Stimulated activated effector memory CD8-positive, alpha-beta T cell treated with anti-CD3 and anti-CD28 coated beads, Interleukin-12 subunit alpha, Interleukin-12 subunit beta, amount 100 ng/mL, for 72 hours (primary cell): ENCODE results near the gene PLCB1.

ENCODE experiments used
- ATAC-seq: fragments of 150-1000 bp; cut with Tn5 transposase; 2 replicates; pipeline ENCODE4 v1.10.0; 2021
- DNase-seq, 2 donors: peaks; one replicate each; pipeline ENCODE4 v3.0.0; 2021 to 2022; ENCODE audit warnings: low spot score in 2 of 2
- H3K27ac Mint-ChIP-seq: one replicate; pipeline ENCODE4 v1.8.0; 2022; ENCODE audit warnings: mild to moderate bottlenecking, mixed read lengths
- H3K36me3 Mint-ChIP-seq: one replicate; pipeline ENCODE4 v1.8.0; 2022; ENCODE audit warnings: mild to moderate bottlenecking, mixed read lengths
- H3K4me1 Mint-ChIP-seq: one replicate; pipeline ENCODE4 v1.8.0; 2022; ENCODE audit warnings: mixed read lengths
- H3K4me3 Mint-ChIP-seq: one replicate; pipeline ENCODE4 v1.8.0; 2022; ENCODE audit warnings: mild to moderate bottlenecking, mixed read lengths
- H3K9me3 Mint-ChIP-seq: one replicate; pipeline ENCODE4 v1.8.0; 2022; ENCODE audit warnings: mixed read lengths

Gene PLCB1

DNA sequence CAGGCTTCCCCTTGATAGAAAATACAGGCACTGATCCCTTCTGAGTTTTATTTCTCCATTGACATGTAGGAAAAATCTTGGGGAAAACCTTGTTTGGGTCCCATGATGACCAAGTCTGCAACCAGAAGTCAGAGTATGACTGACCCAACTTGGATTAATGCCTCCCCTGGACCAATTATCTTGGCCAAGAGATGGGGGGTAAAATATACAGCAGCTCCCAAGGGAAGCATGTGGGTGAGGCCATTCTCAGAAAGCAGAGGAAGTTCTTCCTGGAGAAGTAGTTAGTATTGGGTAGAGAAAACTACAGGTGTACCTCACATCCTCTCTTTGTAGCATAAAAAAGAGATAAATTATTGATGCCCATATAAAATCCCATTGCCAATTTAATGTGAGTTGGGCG, 651.7 kb downstream of the PLCB1 start:
- Mint-ChIP-seq H3K4me3 (no peak overlapping the region), H3K27ac (no peak overlapping the region), H3K4me1 (no peaks in the 10 kb centered on the region), H3K36me3 (no peaks in the 10 kb centered on the region), H3K9me3 (peaks cover 3% of the 10 kb centered on the region)
- no peak for DNase-seq
- ATAC-seq = no peak

DNA sequence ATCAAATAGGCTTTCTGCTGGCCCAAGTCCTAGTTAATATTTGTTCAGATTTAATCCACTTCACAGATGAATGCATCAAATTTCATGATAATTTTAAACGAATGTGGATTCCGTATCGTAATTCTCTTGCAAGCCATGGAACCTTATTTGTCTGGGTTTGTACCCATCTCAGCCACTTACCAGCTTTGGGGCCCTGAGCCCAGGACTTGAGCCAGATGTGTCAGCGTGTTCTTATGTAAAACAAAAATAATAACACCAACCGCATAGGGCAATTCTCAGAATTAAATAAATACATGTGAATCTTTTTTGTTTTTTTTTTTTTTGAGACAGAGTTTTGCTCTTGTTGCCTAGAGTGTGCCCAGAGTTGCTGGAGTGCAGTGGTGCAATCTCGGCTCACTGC, 654.3 kb downstream of the PLCB1 start:
- Mint-ChIP-seq H3K4me3 (no peak overlapping the region), H3K36me3 (no peaks in the 10 kb centered on the region), H3K4me1 (no peaks in the 10 kb centered on the region), H3K27ac (no peak overlapping the region), H3K9me3 (no peaks in the 10 kb centered on the region)
- DNase-seq (no peak), ATAC-seq (no peak)

DNA sequence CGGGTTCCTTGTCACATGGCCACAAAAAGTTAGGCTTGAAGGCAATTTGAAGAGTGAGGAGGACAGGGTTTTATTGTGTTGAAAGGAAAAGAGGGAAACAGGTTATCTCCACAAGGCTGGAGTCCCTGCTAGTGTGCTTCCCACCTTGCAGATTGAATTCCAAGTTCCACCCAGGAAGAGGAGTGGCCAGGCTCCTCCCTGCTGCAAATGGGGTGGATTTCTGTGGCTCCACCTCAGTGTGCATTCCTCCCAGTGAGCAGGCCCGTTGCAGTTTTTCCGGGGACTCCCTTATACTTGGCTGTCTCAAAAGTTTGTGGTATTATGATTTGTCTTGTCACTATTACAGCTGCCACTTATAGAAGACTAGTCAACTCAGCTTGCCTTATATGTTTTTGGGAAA, 655.0 kb downstream of the PLCB1 start:
- H3K4me1 Mint-ChIP-seq = no peaks in the 10 kb centered on the region
- no peak overlapping the region for H3K4me3 Mint-ChIP-seq
- no peak for DNase-seq
- ATAC-seq = no peak
- peak overlapping the region; percentile 52 for H3K27ac Mint-ChIP-seq
- H3K9me3 Mint-ChIP-seq = no peaks in the 10 kb centered on the region
- H3K36me3 Mint-ChIP-seq = no peaks in the 10 kb centered on the region

DNA sequence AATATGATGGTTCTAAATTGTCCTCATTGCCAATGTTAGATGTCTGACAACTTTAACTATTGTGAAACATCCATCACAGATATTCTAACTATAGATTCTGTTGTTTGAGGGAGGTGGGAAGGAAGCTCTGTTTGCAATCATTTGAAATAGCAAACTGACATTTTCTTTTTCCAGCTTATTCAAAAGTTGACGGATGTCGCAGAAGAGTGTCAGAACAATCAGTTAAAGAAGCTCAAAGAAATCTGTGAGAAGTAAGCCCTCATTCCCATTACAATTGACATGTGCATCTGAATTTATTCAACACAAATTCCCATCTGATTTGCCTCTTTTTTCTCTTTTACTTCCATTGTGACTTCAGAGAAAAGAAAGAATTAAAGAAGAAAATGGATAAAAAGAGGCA, 656.2 kb downstream of the PLCB1 start:
- Mint-ChIP-seq H3K9me3 (no peaks in the 10 kb centered on the region), H3K27ac (no peak overlapping the region), H3K4me1 (peaks cover 6% of the 10 kb centered on the region), H3K4me3 (no peak overlapping the region), H3K36me3 (peaks cover 10% of the 10 kb centered on the region)
- DNase-seq (no peak), ATAC-seq (no peak)

DNA sequence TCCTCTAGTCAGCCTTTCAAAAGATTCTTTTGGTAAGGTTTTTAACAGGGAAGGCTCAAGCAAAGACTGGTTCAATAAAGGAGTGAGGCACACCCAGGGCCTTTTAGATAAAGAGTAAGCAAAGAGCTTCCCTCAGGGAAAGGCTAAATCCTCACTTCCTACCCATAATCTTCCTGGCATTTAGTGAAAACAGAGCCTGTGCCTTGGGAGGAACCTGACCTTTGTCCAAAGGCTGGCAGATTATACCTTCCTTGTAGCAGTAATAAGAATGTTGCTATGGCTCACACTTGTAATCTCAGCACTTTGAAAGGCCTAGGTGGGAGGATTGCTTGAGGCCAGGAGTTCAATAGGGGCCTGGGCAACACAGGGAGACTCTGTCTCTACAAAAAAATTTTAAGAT, 656.8 kb downstream of the PLCB1 start:
- Mint-ChIP-seq H3K36me3 (peaks cover 13% of the 10 kb centered on the region), H3K9me3 (no peaks in the 10 kb centered on the region), H3K4me1 (peaks cover 7% of the 10 kb centered on the region), H3K27ac (peak overlapping the region; percentile 19), H3K4me3 (no peak overlapping the region)
- DNase-seq (no peak), ATAC-seq (no peak)

DNA sequence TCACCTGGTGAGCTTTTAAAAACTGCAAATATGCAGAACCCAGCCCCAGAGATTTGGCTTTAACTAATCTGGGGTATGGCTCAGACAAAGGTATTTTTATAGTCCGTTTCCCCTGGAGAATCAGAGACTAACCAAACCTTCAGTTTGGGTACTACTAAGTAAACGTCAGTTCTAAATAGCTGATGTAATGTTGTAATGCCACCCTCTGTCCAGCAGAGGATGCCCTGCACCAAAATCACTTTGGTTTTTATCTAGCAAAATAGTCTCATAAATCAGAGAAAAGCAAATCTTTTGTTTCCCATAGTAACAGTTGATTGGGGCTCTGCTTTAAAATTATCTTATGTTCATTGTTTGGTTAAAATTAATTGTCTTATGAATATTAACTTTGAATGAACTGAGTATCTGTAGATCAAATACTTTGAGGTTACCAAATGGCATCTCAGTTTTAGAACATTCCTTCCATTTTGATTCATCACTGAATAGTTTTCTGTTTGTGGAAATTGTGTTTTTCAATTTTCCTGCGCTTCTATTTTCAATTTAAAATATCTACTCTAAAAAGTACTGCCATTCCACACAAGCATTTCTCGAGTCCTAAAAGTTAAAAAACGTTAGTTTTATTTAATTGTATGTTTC, 658.5 kb downstream of the PLCB1 start:
- no peak overlapping the region for H3K4me3 Mint-ChIP-seq
- peaks cover 13% of the 10 kb centered on the region for H3K36me3 Mint-ChIP-seq
- ATAC-seq = peak; percentile 46
- H3K4me1 Mint-ChIP-seq = peaks cover 7% of the 10 kb centered on the region
- no peaks in the 10 kb centered on the region for H3K9me3 Mint-ChIP-seq
- no peak for DNase-seq
- H3K27ac Mint-ChIP-seq = no peak overlapping the region

DNA sequence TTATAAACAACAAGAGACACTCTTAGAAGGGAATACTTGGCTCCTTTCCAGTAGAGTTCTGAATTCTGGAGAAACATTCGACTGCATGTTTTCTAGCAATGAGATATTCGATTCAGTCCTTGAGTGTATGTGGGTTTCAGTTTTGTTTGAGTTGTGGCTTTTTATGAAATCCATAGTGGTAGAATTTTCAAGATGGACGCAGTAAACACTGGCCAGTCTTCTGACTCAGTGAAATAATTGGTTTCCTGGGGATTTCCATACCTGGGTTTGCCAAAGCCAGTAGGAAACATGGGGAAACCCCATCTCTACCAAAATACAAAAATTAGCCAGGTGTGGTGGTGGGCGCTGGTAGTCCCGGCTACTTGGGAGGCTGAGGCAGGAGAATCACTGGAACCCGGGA, 663.3 kb downstream of the PLCB1 start:
- peaks cover 7% of the 10 kb centered on the region for H3K4me1 Mint-ChIP-seq
- ATAC-seq (peak; percentile 86), DNase-seq (no peak)
- H3K9me3 Mint-ChIP-seq = no peaks in the 10 kb centered on the region
- H3K36me3 Mint-ChIP-seq = peaks cover 13% of the 10 kb centered on the region
- no peak overlapping the region for H3K4me3 Mint-ChIP-seq
- no peak overlapping the region for H3K27ac Mint-ChIP-seq

DNA sequence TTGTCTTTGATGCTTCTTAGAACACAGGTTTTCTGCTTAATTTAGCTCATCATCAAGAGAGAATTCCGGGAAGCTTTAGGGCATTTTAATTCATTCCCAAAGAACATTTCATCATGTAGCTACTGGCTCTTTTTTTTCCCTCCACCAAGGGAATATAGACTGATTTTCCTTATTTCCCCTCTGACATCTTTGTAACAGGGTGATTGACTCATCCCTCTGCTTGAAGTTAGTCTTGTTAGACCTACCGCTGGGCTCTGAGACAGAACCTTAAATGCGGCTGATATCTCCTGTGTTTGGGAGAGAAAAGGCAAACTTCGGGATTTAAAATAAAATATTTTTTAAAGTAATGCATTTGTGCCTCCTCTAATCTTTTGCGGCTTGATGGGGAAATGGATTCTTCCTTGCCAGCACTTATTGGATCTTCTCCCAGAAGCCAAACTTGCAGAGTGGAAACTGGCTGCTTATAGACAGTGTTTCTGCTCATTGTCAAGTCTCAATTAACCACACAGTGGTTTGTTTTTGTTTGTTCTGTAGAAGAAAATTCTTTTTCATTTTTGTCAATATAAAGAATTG, 664.1 kb downstream of the PLCB1 start:
- Mint-ChIP-seq H3K27ac (no peak overlapping the region), H3K9me3 (no peaks in the 10 kb centered on the region), H3K4me3 (no peak overlapping the region), H3K4me1 (peaks cover 7% of the 10 kb centered on the region), H3K36me3 (peaks cover 13% of the 10 kb centered on the region)
- no peak for ATAC-seq
- DNase-seq = no peak

DNA sequence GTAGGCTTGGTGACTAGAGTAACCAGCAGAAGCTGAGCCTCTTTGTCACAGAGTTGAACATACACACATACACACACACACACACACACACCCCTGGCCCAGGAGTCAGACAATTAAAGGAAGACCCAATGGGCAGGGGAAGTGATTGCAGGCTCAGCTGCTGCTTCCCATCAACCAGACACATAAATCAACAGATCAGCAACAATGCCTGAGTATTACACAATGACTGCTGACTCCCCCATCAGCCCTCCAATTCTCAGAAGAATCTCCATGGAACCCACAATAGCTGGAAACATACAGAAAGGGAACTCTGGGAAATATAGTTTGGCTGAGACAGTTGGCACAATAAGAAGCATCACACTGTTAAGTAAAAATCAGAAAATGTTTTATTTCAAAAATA, 666.4 kb downstream of the PLCB1 start:
- Mint-ChIP-seq H3K9me3 (peaks cover 4% of the 10 kb centered on the region), H3K36me3 (peaks cover 13% of the 10 kb centered on the region), H3K4me1 (peaks cover 7% of the 10 kb centered on the region), H3K27ac (no peak overlapping the region), H3K4me3 (no peak overlapping the region)
- no peak for DNase-seq
- no peak for ATAC-seq

DNA sequence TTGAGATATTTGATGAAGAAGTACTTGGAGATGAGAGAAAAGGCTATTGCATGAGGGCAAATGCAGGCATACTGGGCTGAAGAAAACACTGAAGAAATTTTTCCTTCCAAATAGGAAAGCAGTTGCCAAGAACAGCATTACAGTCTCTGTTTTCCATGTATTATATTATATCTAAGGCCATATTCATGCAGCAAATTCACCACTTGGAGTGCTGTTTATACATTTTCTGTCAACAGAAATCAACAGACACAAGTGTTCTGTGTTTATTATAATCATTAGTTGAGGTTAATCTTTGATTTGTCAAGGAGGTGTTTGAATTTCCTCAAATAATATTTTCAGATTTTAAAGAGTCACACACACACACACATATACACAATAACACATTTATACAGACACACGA, 668.0 kb downstream of the PLCB1 start:
- H3K27ac Mint-ChIP-seq = no peak overlapping the region
- no peak overlapping the region for H3K4me3 Mint-ChIP-seq
- peaks cover 4% of the 10 kb centered on the region for H3K9me3 Mint-ChIP-seq
- H3K36me3 Mint-ChIP-seq = peaks cover 12% of the 10 kb centered on the region
- ATAC-seq (no peak), DNase-seq (no peak)
- peaks cover 7% of the 10 kb centered on the region for H3K4me1 Mint-ChIP-seq

DNA sequence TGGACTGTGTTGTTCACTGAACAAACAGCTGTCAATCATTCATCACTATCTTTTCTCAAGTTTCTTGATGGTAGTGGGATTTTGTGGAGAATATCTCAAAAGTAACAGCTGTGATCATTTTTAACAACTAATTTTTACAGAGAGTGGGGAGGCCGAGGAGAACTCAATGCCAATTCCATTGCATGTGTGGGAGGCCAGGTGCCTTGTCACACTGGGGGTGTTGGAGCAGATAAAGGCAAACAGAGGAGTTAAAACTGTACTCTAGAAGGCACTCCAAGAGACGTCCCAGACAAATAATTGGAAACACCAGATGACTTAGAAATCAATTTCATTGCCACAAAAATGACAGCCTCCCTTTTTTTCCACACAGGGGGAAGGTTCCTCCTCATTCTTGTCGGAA, 669.6 kb downstream of the PLCB1 start:
- no peak overlapping the region for H3K27ac Mint-ChIP-seq
- peaks cover 12% of the 10 kb centered on the region for H3K36me3 Mint-ChIP-seq
- DNase-seq (no peak), ATAC-seq (no peak)
- H3K4me3 Mint-ChIP-seq = no peak overlapping the region
- H3K4me1 Mint-ChIP-seq = peaks cover 18% of the 10 kb centered on the region
- peaks cover 4% of the 10 kb centered on the region for H3K9me3 Mint-ChIP-seq

DNA sequence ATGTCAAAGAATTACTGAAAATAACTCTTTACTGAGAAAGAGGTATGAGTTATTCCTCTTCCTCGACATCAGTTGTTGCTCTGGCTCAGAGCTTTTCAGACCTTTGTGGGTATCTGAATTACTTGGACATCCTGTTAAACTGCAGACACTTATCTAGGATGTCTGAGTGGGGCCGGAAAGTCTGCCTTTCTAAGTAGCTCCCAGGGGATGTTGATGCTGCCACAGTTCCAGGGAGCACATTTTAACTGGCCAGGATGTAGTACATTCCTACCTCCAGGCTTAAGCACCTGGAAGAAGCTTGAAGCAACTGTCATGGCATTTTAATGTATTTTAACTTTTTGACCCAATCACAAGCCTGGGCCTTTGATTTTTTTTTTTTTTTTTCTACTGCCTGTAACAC, 671.0 kb downstream of the PLCB1 start:
- Mint-ChIP-seq H3K9me3 (peaks cover 4% of the 10 kb centered on the region), H3K4me1 (peaks cover 18% of the 10 kb centered on the region), H3K36me3 (peaks cover 12% of the 10 kb centered on the region), H3K4me3 (no peak overlapping the region), H3K27ac (no peak overlapping the region)
- DNase-seq (no peak), ATAC-seq (peak; percentile 39)

DNA sequence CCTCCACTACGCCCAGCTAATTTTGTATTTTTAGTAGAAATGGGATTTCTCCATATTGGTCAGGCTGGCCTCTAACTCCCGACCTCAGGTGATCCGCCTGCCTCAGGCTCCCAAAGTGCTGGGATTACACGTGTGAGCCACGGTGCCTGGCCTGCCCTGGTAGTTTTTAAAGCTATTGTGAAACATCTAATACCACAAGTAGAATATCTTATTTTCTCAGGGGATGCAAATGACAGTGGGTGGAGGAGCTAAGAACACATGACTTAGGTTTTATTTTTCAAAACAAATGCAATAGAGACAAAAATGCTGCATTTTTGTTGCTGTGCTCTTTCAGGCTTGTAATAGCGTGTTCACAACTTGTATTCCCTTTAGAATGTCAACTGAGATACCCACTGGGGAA, 671.9 kb downstream of the PLCB1 start:
- no peak overlapping the region for H3K27ac Mint-ChIP-seq
- H3K36me3 Mint-ChIP-seq = peaks cover 12% of the 10 kb centered on the region
- ATAC-seq (no peak), DNase-seq (no peak)
- peaks cover 18% of the 10 kb centered on the region for H3K4me1 Mint-ChIP-seq
- no peak overlapping the region for H3K4me3 Mint-ChIP-seq
- peaks cover 4% of the 10 kb centered on the region for H3K9me3 Mint-ChIP-seq

DNA sequence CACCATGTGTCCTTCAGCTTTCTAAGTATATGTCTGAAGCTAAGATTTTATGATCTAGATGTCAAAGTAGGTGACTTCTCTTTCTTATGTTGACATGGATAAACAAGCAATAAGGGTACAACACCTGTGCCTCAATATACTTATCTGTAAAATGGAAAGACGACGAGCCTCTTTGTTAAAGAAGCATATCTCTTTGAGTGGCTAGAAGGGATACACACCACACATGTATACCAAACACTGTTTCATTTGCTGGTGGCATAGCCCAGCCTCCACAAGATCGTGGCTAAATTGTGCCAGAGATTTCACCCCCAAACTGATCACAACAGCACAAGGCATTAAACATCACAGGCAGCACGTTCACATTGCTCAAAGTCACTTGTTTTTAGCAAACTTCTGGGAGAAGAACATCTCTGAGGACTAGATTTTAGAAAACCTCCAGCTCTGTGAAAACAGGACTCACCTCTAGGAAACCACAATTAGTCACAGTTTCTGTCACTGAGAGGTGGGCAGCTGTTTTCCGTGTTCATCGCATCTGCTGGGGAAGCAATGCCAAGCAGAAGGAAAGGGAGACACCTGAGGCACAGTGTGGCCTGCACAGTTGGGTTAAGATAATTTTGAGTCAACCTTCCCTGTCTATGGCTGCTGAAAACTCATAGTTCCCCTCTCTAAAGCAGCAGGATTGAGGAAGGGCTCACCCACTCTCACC, 673.8 kb downstream of the PLCB1 start:
- peaks cover 12% of the 10 kb centered on the region for H3K36me3 Mint-ChIP-seq
- no peak overlapping the region for H3K4me3 Mint-ChIP-seq
- H3K9me3 Mint-ChIP-seq = peaks cover 4% of the 10 kb centered on the region
- peaks cover 18% of the 10 kb centered on the region for H3K4me1 Mint-ChIP-seq
- peak overlapping the region; percentile 10 for H3K27ac Mint-ChIP-seq
- DNase-seq (no peak), ATAC-seq (peak; percentile 86)

DNA sequence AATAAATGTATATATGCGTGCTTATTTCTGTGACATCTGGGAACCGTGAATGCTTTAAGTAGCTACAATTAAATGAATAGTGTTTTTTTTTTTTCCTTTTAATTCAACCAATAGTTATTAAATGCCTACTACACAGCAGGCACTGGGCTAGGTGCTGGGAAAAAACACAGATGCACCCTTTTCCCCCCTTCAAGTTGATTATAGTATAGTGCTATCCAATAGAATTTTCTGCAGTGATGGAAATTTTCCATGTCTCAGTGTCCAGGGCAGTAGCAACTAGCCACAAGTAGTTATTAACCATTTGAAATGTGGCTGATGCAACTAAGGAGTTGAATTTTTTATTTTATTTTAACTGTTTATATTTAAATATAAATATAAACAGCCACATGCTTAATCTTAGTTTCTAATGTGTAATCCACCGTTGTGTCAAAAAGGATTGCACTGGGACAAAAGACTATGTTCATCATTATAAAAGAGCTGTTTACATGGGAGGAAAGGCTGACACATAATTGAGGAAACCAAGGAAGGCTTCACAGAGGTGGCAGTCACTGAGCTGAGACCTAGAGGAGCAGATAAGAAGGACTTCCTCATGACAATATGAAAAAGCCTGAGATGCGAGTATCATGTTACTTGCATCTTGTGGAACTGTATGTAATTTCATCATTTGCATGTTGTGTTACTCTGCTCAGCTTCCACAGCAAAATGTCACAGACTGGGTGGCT, 675.6 kb downstream of the PLCB1 start:
- DNase-seq (no peak), ATAC-seq (no peak)
- Mint-ChIP-seq H3K4me3 (no peak overlapping the region), H3K4me1 (peaks cover 10% of the 10 kb centered on the region), H3K9me3 (no peaks in the 10 kb centered on the region), H3K36me3 (no peaks in the 10 kb centered on the region), H3K27ac (no peak overlapping the region)

DNA sequence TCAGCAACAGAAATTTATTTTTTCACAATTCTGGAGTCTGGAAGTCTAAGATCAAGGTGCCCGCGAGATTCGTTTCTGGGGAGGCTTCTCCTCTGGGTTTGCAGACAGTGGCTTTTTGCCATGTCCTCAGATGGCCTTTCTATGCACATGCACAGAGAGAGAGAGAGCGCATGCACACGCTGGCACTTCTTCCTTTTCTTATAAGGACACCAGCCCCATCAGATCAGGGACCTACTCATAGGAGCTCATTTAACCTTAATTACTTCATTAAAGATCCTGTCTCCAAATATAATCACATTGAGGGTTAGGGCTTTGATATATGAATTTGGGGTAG, 676.1 kb downstream of the PLCB1 start:
- H3K4me1 Mint-ChIP-seq = peaks cover 10% of the 10 kb centered on the region
- no peak for DNase-seq
- no peak overlapping the region for H3K27ac Mint-ChIP-seq

More for the DNA sequence above, 676.1 kb downstream of the PLCB1 start:
- H3K36me3 Mint-ChIP-seq = no peaks in the 10 kb centered on the region
- ATAC-seq = no peak
- no peak overlapping the region for H3K4me3 Mint-ChIP-seq
- H3K9me3 Mint-ChIP-seq = no peaks in the 10 kb centered on the region
